HEK293T (cell line): Measurements from ENCODE around the gene TLR2.

ENCODE experiments used
- ARNT ChIP-seq: fragments of 450-650 bp; IDR thresholded peaks from 2 replicates; pipeline ENCODE4 v1.6.1; 2017; ENCODE audit warnings: mild to moderate bottlenecking
- BHLHE40 ChIP-seq: fragments of 450-650 bp; IDR thresholded peaks from 2 replicates; pipeline ENCODE4 v1.6.1; 2016; ENCODE audit warnings: mild to moderate bottlenecking, moderate library complexity, borderline replicate concordance
- ELF4 ChIP-seq: fragments of 450-650 bp; IDR thresholded peaks from 2 replicates; pipeline ENCODE4 v1.6.1; 2017; ENCODE audit warnings: antibody characterized with exemption
- FOXA1 ChIP-seq: fragments of 450-650 bp; IDR thresholded peaks from 2 replicates; pipeline ENCODE4 v1.6.1; 2016; ENCODE audit warnings: mild to moderate bottlenecking
- FOXK2 ChIP-seq: fragments of 450-650 bp; IDR thresholded peaks from 2 replicates; pipeline ENCODE4 v1.6.1; 2016; ENCODE audit warnings: mild to moderate bottlenecking
- FOXM1 ChIP-seq: fragments of 450-650 bp; IDR thresholded peaks from 2 replicates; pipeline ENCODE4 v1.6.1; 2017; ENCODE audit warnings: mild to moderate bottlenecking, borderline replicate concordance
- HDGF ChIP-seq: fragments of 450-650 bp; IDR thresholded peaks from 2 replicates; pipeline ENCODE4 v1.6.1; 2017; ENCODE audit warnings: antibody characterized with exemption, borderline replicate concordance
- L3MBTL2 ChIP-seq: fragments of 450-650 bp; conservative IDR thresholded peaks from 2 replicates; pipeline ENCODE4 v1.6.1; 2016; ENCODE audit warnings: mild to moderate bottlenecking
- LEF1 ChIP-seq: fragments of 450-650 bp; IDR thresholded peaks from 2 replicates; pipeline ENCODE4 v1.6.1; 2017; ENCODE audit warnings: mild to moderate bottlenecking, borderline replicate concordance
- NFRKB ChIP-seq: fragments of 450-650 bp; IDR thresholded peaks from 2 replicates; pipeline ENCODE4 v1.6.1; 2016; ENCODE audit warnings: mild to moderate bottlenecking, moderate library complexity
- SP1 ChIP-seq: fragments of 450-650 bp; IDR thresholded peaks from 2 replicates; pipeline ENCODE4 v1.6.1; 2017
- SUZ12 ChIP-seq: fragments of 450-650 bp; IDR thresholded peaks from 2 replicates; pipeline ENCODE4 v1.6.1; 2016; ENCODE audit warnings: mild to moderate bottlenecking
- TARDBP ChIP-seq: fragments of 450-650 bp; IDR thresholded peaks from 2 replicates; pipeline ENCODE4 v1.6.1; 2016
- ZNF384 ChIP-seq: fragments of 450-650 bp; IDR thresholded peaks from 2 replicates; pipeline ENCODE4 v1.6.1; 2016

- TF ChIP-seq SUZ12 (no peak), ZNF384 (no peak), TARDBP (no peak), BHLHE40 (no peak), ELF4 (no peak), NFRKB (no peak), SP1 (no peak), FOXA1 (no peak), ARNT (no peak), FOXM1 (no peak), FOXK2 (no peak), LEF1 (no peak), HDGF (no peak), L3MBTL2 (no peak)
Measured at GRCh38 chr4:153655002-153655541, 29.0 kb upstream of the TLR2 start.
